GM18951 (cell line): Measurements from ENCODE around the gene SPRING1.

ENCODE experiments used
- POLR2A ChIP-seq: IDR thresholded peaks from 4 replicates; pipeline ENCODE4 v1.6.1; 2011; ENCODE audit warnings: mild to moderate bottlenecking; ENCODE audit not compliant: insufficient read length, insufficient read depth; ENCODE audit errors: extremely low read depth
- in situ Hi-C: fragments of 300-500 bp; cut with MboI; formaldehyde crosslinking; loops from one replicate; pipeline ENCODE4 v1.12.0; 2022; ENCODE audit warnings: low sequenced_read_pairs, mixed read lengths, inconsistent platforms; ENCODE audit not compliant: unreplicated experiment

Gene SPRING1

GRCh38 chr12:116737774-116738657 is at the start of gene SPRING1, which contains the start of gene RNFT2:
Gene SPRING1 (minus strand): TSS chr12:116738069. CDS start chr12:116737900, 169 bp downstream.
Gene RNFT2 (plus strand): TSS chr12:116738315. CDS start chr12:116740498, 2,183 bp downstream.
- TF ChIP-seq POLR2A, result peak; percentile 96
- in situ Hi-C loops, result no loop called here

- in situ Hi-C loops, result no loop called here
- TF ChIP-seq POLR2A, result no peak
Measured at GRCh38 chr12:116784238-116784612, 46.4 kb upstream of the SPRING1 start.

- no peak for TF ChIP-seq POLR2A
- in situ Hi-C loops, result no loop called here
Measured at GRCh38 chr12:116783525-116784237, 45.8 kb upstream of the SPRING1 start.

GRCh38 chr12:116780942-116781341 is 43.1 kb upstream of the SPRING1 start:
- in situ Hi-C loops, result no loop called here
- no peak for TF ChIP-seq POLR2A

- TF ChIP-seq POLR2A, result no peak
- in situ Hi-C loops, result no loop called here
Measured at GRCh38 chr12:116779597-116779996, 41.7 kb upstream of the SPRING1 start.

GRCh38 chr12:116777245-116777644 is 39.4 kb upstream of the SPRING1 start:
- TF ChIP-seq POLR2A, result no peak
- in situ Hi-C loops, result no loop called here

- no peak for TF ChIP-seq POLR2A
- in situ Hi-C loops, result no loop called here
Measured at GRCh38 chr12:116774020-116774419, 36.2 kb upstream of the SPRING1 start.

- in situ Hi-C loops, result no loop called here
Measured at GRCh38 chr12:116773276-116773731, 35.4 kb upstream of the SPRING1 start.

GRCh38 chr12:116771651-116772050 is 33.8 kb upstream of the SPRING1 start:
- in situ Hi-C loops, result no loop called here
- TF ChIP-seq POLR2A, result no peak

More at GRCh38 chr12:116773276-116773731, 35.4 kb upstream of the SPRING1 start:
- TF ChIP-seq POLR2A, result no peak

- no peak for TF ChIP-seq POLR2A
- in situ Hi-C loops, result no loop called here
Measured at GRCh38 chr12:116766746-116767145, 28.9 kb upstream of the SPRING1 start.

GRCh38 chr12:116766285-116766684 is 28.4 kb upstream of the SPRING1 start:
- TF ChIP-seq POLR2A, result no peak
- in situ Hi-C loops, result no loop called here

GRCh38 chr12:116765271-116765670 is 27.4 kb upstream of the SPRING1 start:
- in situ Hi-C loops, result no loop called here

GRCh38 chr12:116761499-116761898 is 23.6 kb upstream of the SPRING1 start:
- TF ChIP-seq POLR2A, result no peak
- in situ Hi-C loops, result no loop called here

More at GRCh38 chr12:116765271-116765670, 27.4 kb upstream of the SPRING1 start:
- TF ChIP-seq POLR2A, result no peak
